Islet precursor cell (in vitro differentiated cells): ENCODE results near the gene SLC30A7.
"Not testable (repeated sequence)": the region's sequence is repeated elsewhere in the genome, so short reads cannot be mapped to it uniquely, and the experiment has no call there.

ENCODE experiments used
- DNase-seq: peaks from one replicate; pipeline ENCODE4 v3.0.0-alpha.2; 2018

Gene SLC30A7

DNA sequence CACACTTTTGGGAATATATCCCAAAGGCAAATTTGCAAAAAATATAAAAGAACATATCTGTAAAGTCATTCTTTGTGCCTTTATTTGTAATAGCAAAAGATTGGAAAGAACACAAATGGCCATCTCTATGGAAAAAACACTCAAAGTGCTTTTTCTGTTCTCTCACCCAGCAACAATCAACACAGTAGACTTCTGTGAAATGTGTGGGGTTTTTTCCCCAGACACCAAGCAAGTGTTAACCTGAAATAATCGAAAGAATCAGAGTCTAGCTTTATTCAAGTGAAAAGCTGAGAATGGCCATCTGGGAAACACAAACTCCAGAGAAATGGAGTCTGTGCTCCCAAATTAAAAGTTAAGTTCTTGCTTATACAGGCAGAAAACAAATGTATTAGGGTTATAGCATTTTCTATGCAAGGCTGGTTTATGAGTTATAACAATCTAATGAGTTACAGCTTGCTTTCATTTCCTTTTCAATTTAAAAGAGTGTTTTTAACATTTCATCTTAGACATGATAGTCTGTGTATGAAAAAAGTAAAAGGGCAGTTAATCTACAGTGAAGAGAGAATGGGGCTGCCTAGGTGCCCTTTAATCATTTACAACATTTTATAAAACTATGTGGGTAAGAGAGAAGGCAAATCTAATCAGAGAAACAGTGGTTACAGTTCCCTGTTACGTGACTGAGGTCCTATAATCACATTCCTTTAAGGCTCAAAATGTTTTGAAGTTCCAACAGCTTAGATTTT lies 46.6 kb downstream of the SLC30A7 start:
- no peak for DNase-seq

- DNase-seq: no peak
Measured at GRCh38 chr1:100943533-100943932, 47.6 kb downstream of the SLC30A7 start.

DNA sequence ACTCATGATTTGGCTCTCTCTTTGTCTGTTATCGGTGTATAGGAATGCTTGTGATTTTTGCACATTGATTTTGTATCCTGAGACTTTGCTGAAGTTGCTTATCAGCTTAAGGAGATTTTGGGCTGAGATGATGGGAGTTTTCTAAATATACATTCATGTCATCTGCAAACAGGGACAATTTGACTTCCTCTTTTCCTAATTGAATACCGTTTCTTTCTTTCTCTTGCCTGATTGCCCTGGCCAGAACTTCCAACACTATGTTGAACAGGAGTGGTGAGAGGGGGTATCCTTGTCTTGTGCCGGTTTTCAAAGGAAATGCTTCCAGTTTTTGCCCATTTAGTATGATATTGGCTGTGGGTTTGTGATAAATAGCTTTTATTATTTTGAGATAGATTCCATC lies 50.2 kb downstream of the SLC30A7 start:
- DNase-seq: not testable (repeated sequence)

DNA sequence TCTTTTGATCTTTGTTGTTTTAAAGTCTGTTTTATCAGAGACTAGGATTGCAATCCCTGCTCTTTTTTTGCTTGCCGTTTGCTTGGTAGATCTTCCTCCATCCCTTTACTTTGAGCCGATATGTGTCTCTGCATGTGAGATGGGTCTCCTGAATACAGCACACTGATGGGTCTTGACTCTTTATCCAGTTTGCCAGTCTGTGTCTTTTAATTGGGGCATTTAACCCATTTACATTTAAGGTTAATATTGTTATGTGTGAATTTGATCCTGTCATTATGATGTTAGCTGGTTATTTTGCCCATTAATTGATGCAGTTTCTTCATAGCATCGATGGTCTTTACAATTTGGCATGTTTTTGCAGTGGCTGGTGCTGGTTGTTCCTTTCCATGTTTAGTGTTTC lies 51.9 kb downstream of the SLC30A7 start:
- DNase-seq: not testable (repeated sequence)

GRCh38 chr1:100948721-100949405 lies 53.0 kb downstream of the SLC30A7 start:
- DNase-seq: not testable (repeated sequence)

- DNase-seq: peak; percentile 83
Measured at GRCh38 chr1:100949515-100950158, 53.7 kb downstream of the SLC30A7 start.

- no peak for DNase-seq
Measured at GRCh38 chr1:100950337-100950736, 54.4 kb downstream of the SLC30A7 start.

GRCh38 chr1:100950781-100951180 lies 54.9 kb downstream of the SLC30A7 start:
- DNase-seq: no peak

GRCh38 chr1:100952104-100952745 lies 56.3 kb downstream of the SLC30A7 start:
- no peak for DNase-seq

- not testable (repeated sequence) for DNase-seq
Measured at GRCh38 chr1:100952970-100953369, 57.1 kb downstream of the SLC30A7 start.

- DNase-seq: no peak
Measured at GRCh38 chr1:100953960-100954730, 58.3 kb downstream of the SLC30A7 start.

DNA sequence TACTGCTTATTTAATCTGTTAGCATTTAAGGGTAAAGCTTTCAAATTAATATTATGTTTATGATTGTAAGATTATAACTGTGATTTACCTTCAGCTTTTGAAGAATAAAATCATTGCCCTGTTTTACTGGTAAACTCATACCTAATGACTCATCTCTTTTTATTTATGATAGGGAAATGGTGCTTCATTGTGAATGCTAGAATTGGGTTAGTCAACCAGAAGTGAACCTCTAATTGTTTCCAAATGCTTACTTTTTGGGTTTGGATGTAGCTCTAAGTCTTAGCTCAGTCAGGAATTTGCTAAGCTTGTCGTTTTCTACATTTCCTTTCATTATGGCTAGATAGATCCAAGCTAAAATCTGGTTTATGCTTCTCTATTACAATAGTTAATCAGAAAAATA lies 59.4 kb downstream of the SLC30A7 start:
- DNase-seq: no peak

DNA sequence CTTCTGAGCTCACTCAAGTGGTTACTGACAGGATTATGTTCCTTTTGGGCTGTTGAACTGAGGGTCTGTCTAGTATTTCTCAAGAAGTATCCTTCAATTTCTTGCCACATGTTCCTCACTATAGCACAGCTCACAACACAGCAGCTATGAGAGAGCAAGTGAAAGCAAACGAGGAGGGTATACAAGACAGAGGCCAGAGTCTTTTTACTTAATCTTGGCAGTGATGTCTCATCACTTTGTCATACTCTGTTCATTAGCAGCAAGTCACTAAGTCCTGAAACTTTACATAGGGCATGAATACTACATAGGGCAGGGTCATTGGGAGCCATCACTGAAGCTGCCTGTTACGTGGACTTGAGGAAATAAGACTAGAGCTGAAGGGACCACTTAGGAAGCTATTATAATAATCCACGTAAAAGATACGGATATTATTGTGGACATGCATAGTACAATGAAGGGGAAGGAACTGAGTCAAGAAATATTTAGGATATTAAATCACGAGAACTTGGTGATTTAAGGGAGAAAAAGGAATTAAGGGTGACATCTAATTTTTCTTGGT lies 63.7 kb downstream of the SLC30A7 start:
- DNase-seq: no peak

DNA sequence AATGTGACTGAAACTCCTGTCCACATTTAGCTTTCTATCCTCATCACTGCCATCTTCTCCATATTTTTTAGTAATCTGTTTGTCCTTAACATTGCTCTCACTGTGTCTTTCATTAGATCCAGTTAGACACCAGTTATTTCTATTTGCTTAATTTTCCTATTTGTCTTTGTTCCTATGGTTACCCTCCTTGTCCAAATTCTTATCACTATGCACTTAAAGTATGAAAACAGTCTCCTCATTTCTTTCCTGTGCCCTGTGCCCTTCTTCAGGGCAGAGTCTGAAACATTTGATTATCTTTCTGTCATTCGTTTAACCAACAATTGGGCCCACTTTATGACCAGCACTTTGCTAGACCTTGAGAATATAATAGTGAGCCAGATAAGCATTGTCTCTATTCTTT lies 64.2 kb downstream of the SLC30A7 start:
- DNase-seq: no peak

DNA sequence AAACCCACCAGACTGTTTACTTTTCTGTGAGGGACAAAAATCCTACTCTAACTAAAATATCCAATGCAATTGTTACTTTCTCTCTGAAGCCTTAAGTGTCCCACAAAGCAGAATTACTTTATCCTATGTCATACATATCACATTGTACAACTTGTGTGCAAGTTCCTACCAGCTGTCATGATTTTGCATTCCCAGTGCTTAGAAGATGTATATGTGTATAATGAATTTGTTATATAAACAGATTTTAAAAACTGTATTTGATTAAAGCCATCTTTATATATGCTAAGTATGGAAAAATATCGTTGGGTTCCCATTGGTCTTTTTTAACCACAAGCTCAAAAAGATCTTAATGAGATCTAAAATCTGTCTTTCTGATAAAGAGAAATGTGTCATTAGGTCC lies 72.7 kb downstream of the SLC30A7 start:
- no peak for DNase-seq

DNA sequence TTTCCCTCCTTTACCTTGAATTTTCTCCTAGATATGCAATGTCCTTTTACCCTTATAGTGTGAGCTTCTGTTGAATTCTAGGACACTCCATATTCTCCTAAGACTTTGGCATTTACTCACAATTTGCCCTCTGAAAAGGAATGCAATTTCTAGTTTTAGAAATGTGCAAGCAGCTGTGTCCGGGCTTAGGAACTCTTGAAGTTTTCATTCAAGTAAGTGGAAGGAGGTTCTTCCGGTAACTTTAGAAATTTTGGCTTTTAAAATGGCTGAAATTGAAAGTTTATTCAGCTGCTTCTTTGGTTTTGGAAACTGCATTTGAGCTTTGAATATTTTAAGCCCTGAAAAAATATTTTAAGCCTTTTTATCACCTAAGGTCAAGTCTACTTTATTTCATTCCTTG lies 73.4 kb downstream of the SLC30A7 start:
- no peak for DNase-seq

GRCh38 chr1:100971021-100971420 lies 75.1 kb downstream of the SLC30A7 start:
- no peak for DNase-seq

DNA sequence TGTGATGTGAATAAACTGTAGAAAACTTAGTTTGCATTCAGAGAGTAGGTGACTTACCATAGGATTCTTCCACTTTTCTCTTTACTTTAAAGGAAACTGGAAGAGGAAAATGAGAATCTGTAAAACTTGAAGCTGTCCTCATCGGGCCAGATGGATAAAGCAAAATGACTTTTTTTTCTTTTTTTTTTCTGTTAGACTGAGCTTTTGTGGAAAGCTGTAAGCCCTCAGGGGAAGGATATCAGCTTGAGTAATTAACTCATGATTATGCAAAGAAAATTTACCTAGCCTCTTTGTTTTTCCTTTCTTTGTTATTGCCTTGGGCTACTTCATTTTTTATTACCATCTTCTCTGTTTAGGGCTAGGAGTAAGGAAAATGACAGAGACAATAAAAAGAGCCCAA lies 76.3 kb downstream of the SLC30A7 start:
- no peak for DNase-seq

DNA sequence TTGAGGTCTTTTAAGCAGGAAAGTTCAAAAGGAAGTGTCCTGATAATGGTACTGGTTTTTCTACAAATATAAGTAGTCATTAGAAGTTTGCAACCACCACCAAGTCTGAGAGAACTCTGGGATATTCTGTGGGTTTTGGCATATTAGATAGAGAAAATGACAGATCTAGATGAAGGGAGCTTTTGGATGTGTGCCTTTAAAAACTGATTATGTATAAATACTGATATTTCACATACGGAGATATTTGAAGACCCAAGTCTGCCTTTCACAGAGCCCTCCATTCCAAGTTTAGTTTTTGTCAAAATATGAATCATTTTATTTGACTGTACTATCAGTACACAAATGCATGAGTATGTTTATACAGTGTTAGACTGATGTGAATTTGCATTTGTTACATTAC lies 81.0 kb downstream of the SLC30A7 start:
- no peak for DNase-seq

- no peak for DNase-seq
Measured at GRCh38 chr1:100979631-100980030, 83.7 kb downstream of the SLC30A7 start.

DNA sequence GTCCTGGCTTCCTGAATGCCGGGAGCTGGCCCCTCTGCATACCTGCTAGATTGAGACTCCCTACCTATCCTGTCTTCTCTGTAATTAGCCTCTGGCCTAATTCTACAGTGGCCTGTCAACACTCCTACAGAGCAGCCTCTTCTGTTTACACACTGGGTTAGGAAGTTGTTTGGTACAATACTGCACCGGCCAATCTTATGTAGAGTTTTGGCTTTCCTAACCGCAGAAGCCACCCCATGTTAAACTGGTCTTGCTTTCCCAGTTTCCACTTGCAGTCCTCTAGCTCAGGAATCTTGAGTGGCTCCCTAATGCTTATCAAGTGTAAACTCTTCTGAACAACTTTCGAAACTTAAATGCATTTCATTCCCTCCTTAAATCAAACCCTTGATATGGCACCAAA lies 86.9 kb downstream of the SLC30A7 start:
- peak; percentile 77 for DNase-seq

GRCh38 chr1:100988121-100988520 lies 92.2 kb downstream of the SLC30A7 start:
- no peak for DNase-seq
